IMR-90 (cell line): ENCODE measurements around the gene STARD13. TPM values are rescaled to one million over a fixed set of nuclear protein-coding genes. Genes with fewer than 3 reads are reported as not detected.

ENCODE experiments used
- ATAC-seq: fragments of 200-7000 bp; cut with Tn5 transposase; 2 replicates; pipeline ENCODE4 v1.9.1; 2020; ENCODE audit warnings: low read depth, mild to moderate bottlenecking, moderate library complexity
- BruUV-seq: library from RNA; stranded (reverse); fragments of 400-500 nt; replicated peaks from 2 replicates; lab custom pipeline; 2021; lab: Mats Ljungman, UMichigan
- CTCF ChIA-PET: fragments of 300-600 bp; formaldehyde crosslinking; extraction: SDS; loops from one replicate; lab custom pipeline; 2021; ENCODE audit warnings: antibody characterized with exemption; lab: Yijun Ruan, JAX
- POLR2A ChIA-PET: fragments of 300-600 bp; sonication (Branson Sonifier 250); formaldehyde crosslinking; loops from one replicate; lab custom pipeline; 2022; ENCODE audit warnings: antibody characterized with exemption; ENCODE audit not compliant: unreplicated experiment; lab: Charles Lee
- DNase-seq: peaks from one replicate; pipeline ENCODE4 v3.0.0; 2013
- H2AFZ ChIP-seq: replicated peaks from 2 replicates; pipeline ENCODE3; 2013; ENCODE audit warnings: low read length, mild to moderate bottlenecking; ENCODE audit not compliant: poor library complexity
- H2AK5ac ChIP-seq: 2 replicates; pipeline ENCODE4 v1.6.1; 2013; ENCODE audit warnings: low read depth, low read length, inconsistent platforms
- H2AK9ac ChIP-seq: replicated peaks from 2 replicates; pipeline ENCODE3; 2013; ENCODE audit warnings: mild to moderate bottlenecking, low read depth, low read length, moderate library complexity; ENCODE audit not compliant: poor library complexity
- H2BK120ac ChIP-seq: 2 replicates; pipeline ENCODE4 v1.6.1; 2013; ENCODE audit warnings: low read depth, low read length, inconsistent platforms
- H2BK15ac ChIP-seq: 3 replicates; pipeline ENCODE4 v1.6.1; 2013; ENCODE audit warnings: low read depth, low read length, inconsistent platforms
- H2BK20ac ChIP-seq: 2 replicates; pipeline ENCODE4 v1.6.1; 2013; ENCODE audit warnings: low read depth, mild to moderate bottlenecking, inconsistent platforms, low read length, moderate library complexity
- H2BK5ac ChIP-seq: 2 replicates; pipeline ENCODE4 v1.6.1; 2013; ENCODE audit warnings: mild to moderate bottlenecking, low read depth, low read length, inconsistent platforms; ENCODE audit not compliant: poor library complexity, severe bottlenecking
- H3K14ac ChIP-seq: replicated peaks from 2 replicates; pipeline ENCODE4 v1.6.1; 2013; ENCODE audit warnings: low read depth, low read length, inconsistent platforms
- H3K18ac ChIP-seq: 2 replicates; pipeline ENCODE4 v1.6.1; 2013; ENCODE audit warnings: low read depth, low read length, control low read depth
- H3K23ac ChIP-seq: 2 replicates; pipeline ENCODE4 v1.6.1; 2013; ENCODE audit warnings: low read depth, low read length, inconsistent platforms
- H3K27ac ChIP-seq: 2 replicates; pipeline ENCODE4 v1.5.1; 2013; ENCODE audit warnings: mild to moderate bottlenecking, control low read depth, low read length; ENCODE audit not compliant: insufficient read depth
- H3K27me3 ChIP-seq: 2 replicates; pipeline ENCODE4 v1.6.1; 2013; ENCODE audit warnings: low read length; ENCODE audit not compliant: control insufficient read depth, insufficient read depth
- H3K36me3 ChIP-seq: 2 replicates; pipeline ENCODE4 v1.6.1; 2013; ENCODE audit warnings: low read length, mixed read lengths; ENCODE audit not compliant: control insufficient read depth, insufficient read depth
- H3K4ac ChIP-seq: 2 replicates; pipeline ENCODE4 v1.6.1; 2013; ENCODE audit warnings: low read depth, low read length, inconsistent platforms
- H3K4me1 ChIP-seq: 2 replicates; pipeline ENCODE4 v1.6.1; 2013; ENCODE audit warnings: low read length, mixed read lengths; ENCODE audit not compliant: control insufficient read depth, insufficient read depth
- H3K4me2 ChIP-seq: 2 replicates; pipeline ENCODE4 v1.6.1; 2013; ENCODE audit warnings: low read depth, mild to moderate bottlenecking, control low read depth, low read length, moderate library complexity
- H3K4me3 ChIP-seq: 2 replicates; pipeline ENCODE4 v1.5.1; 2013; ENCODE audit warnings: low read depth, mild to moderate bottlenecking, control low read depth, low read length, moderate library complexity; ENCODE audit not compliant: insufficient read depth
- H3K56ac ChIP-seq: 2 replicates; pipeline ENCODE4 v1.6.1; 2013; ENCODE audit warnings: low read length, inconsistent platforms; ENCODE audit not compliant: insufficient read depth; ENCODE audit errors: extremely low read depth
- H3K79me1 ChIP-seq, 2 experiments: 2 replicates each; pipeline ENCODE4 v1.6.1; 2013; ENCODE audit warnings: low read length in 2 of 2, inconsistent platforms in 1 of 2, low read depth in 1 of 2
- H3K9ac ChIP-seq: 2 replicates; pipeline ENCODE4 v1.6.1; 2013; ENCODE audit warnings: low read depth, low read length, control low read depth
- H3K9me1 ChIP-seq: 2 replicates; pipeline ENCODE4 v1.6.1; 2013; ENCODE audit warnings: low read length, inconsistent platforms; ENCODE audit not compliant: insufficient read depth
- H3K9me3 ChIP-seq: 2 replicates; pipeline ENCODE4 v1.6.1; 2013; ENCODE audit warnings: low read length; ENCODE audit not compliant: control insufficient read depth, insufficient read depth
- H4K20me1 ChIP-seq: 2 replicates; pipeline ENCODE4 v1.6.1; 2013; ENCODE audit warnings: low read length, inconsistent platforms; ENCODE audit not compliant: insufficient read depth
- H4K5ac ChIP-seq: 2 replicates; pipeline ENCODE4 v1.6.1; 2013; ENCODE audit warnings: mild to moderate bottlenecking, low read depth, low read length, control low read depth
- H4K8ac ChIP-seq, 2 experiments: 2 replicates each; pipeline ENCODE4 v1.6.1; 2013; ENCODE audit warnings: low read depth in 2 of 2, low read length in 2 of 2, control low read depth in 1 of 2, inconsistent platforms in 1 of 2
- H4K91ac ChIP-seq: 2 replicates; pipeline ENCODE4 v1.6.1; 2013; ENCODE audit warnings: low read depth, low read length, inconsistent platforms; ENCODE audit not compliant: insufficient read depth
- BHLHE40 ChIP-seq: fragments of 150-350 bp; IDR thresholded peaks from 2 replicates; pipeline ENCODE4 v1.6.1; 2016; ENCODE audit warnings: mild to moderate bottlenecking, low read depth, low read length
- CHD1 ChIP-seq: IDR thresholded peaks from 2 replicates; pipeline ENCODE4 v1.6.1; 2012; ENCODE audit warnings: low read depth, low read length, improper control_type of control experiment
- MAZ ChIP-seq: IDR thresholded peaks from 2 replicates; pipeline ENCODE4 v1.6.1; 2012; ENCODE audit warnings: low read depth, mild to moderate bottlenecking, low read length, improper control_type of control experiment, moderate library complexity, borderline replicate concordance
- MXI1 ChIP-seq: IDR thresholded peaks from 2 replicates; pipeline ENCODE4 v1.6.1; 2012; ENCODE audit warnings: low read depth, mild to moderate bottlenecking, low read length, moderate library complexity, borderline replicate concordance
- NFE2L2 ChIP-seq: fragments of 150-350 bp; IDR thresholded peaks from 2 replicates; pipeline ENCODE4 v1.6.1; 2016; ENCODE audit warnings: low read depth, mild to moderate bottlenecking, low read length
- POLR2A ChIP-seq: IDR thresholded peaks from 2 replicates; pipeline ENCODE4 v1.6.1; 2012; ENCODE audit warnings: mild to moderate bottlenecking, low read depth, low read length
- RAD21 ChIP-seq: IDR thresholded peaks from 2 replicates; pipeline ENCODE4 v1.6.1; 2012; ENCODE audit warnings: low read length, improper control_type of control experiment
- SMC3 ChIP-seq: fragments of 150-350 bp; IDR thresholded peaks from 2 replicates; pipeline ENCODE4 v1.6.1; 2016; ENCODE audit warnings: low read depth, mild to moderate bottlenecking, antibody characterized with exemption, low read length, moderate library complexity
- WGBS, 2 experiments: methylation state at CpG; one replicate each; pipeline versions ENCODE4 v1.1.5 to v1.1.7; 2013; ENCODE audit warnings: missing lambda C conversion rate in 2 of 2; ENCODE audit not compliant: insufficient read length in 1 of 2; ENCODE audit errors: extremely low coverage in 2 of 2; 5-methylcytosine and 5-hydroxymethylcytosine counted together
- dilution Hi-C: fragments of 300-500 bp; cut with HindIII; formaldehyde crosslinking; loops from one replicate; pipeline ENCODE4 v1.14.3; 2018; ENCODE audit warnings: low sequenced_read_pairs; ENCODE audit not compliant: unreplicated experiment
- in situ Hi-C: fragments of 300-500 bp; cut with MboI; formaldehyde crosslinking; loops from 3 replicates; pipeline ENCODE4 v1.14.3; 2019; ENCODE audit warnings: low sequenced_read_pairs, inconsistent platforms, mixed read lengths
- intact Hi-C: fragments of 100-400 bp; cut with micrococcal nuclease; formaldehyde crosslinking; loops from 2 replicates; pipeline ENCODE4 v1.10.0; 2022
- polyA plus RNA-seq, 3 experiments: library from polyadenylated mRNA; depleted of rRNA; stranded (reverse); fragments of >200 nt; gene quantifications; 2 replicates each; pipeline ENCODE4 v1.2.3, GENCODE V29; 2012; ENCODE audit warnings: low replicate concordance in 1 of 3
- total RNA-seq: library from RNA; depleted of rRNA; stranded (reverse); fragments of >200 nt; gene quantifications from 2 replicates; pipeline ENCODE4 v1.2.3, GENCODE V29; 2012

Gene STARD13
- total and polyA plus RNA-seq, 2 of the 4 experiments (the other 2 are of a cell fraction): 23.6 to 46.6 TPM

GRCh38 chr13:33318037-33318436 lies 32.5 kb upstream of the STARD13 start:
- Histone ChIP-seq H3K27ac (no peak overlapping the region), H2BK15ac (no peak overlapping the region), H4K5ac (no peak overlapping the region; the same call in 1 of the 2 replicates), H4K8ac (peak overlapping the region in 1 of 2 experiments; percentile 45; a peak in 1 of 4 replicates), H3K79me1 (peaks cover 37 to 58% of the 10 kb centered on the region in 2 experiments), H3K4me3 (no peak overlapping the region), H2BK120ac (no peak overlapping the region), H2AK9ac (no peak overlapping the region), H3K23ac (no peak overlapping the region), H3K9me3 (no peaks in the 10 kb centered on the region), H3K18ac (no peak overlapping the region), H4K20me1 (peaks cover 4% of the 10 kb centered on the region; the same call in 1 of the 2 replicates), H2BK5ac (peak overlapping the region; percentile 44), H3K36me3 (no peaks in the 10 kb centered on the region; the same call in 1 of the 2 replicates), H3K14ac (no peak overlapping the region), H4K91ac (no peak overlapping the region), H2AK5ac (no peak overlapping the region), H2AFZ (no peak overlapping the region), H3K4me2 (no peak overlapping the region), H3K9me1 (peaks cover 6% of the 10 kb centered on the region), H2BK20ac (no peak overlapping the region; the same call in 1 of the 2 replicates), H3K9ac (no peak overlapping the region), H3K27me3 (no peaks in the 10 kb centered on the region), H3K56ac (no peak overlapping the region), H3K4me1 (peaks cover 12% of the 10 kb centered on the region), H3K4ac (no peak overlapping the region)
- ATAC-seq (no peak), DNase-seq (peak; percentile 21)
- no CpG with 5 or more reads among the region's 3 CpGs for WGBS, 2 experiments
- TF ChIP-seq RAD21 (no peak), SMC3 (no peak), NFE2L2 (no peak), BHLHE40 (no peak), MXI1 (no peak), CHD1 (no peak), POLR2A (no peak), MAZ (no peak)
- dilution Hi-C loops: no loop called here
- ChIA-PET POLR2A (no interaction called here), CTCF (no interaction called here)
- intact Hi-C loops: no loop called here
- BruUV-seq: no TSS peak
- in situ Hi-C loops: no loop called here
